ENCODE measurements around the gene DRD2.

DNA sequence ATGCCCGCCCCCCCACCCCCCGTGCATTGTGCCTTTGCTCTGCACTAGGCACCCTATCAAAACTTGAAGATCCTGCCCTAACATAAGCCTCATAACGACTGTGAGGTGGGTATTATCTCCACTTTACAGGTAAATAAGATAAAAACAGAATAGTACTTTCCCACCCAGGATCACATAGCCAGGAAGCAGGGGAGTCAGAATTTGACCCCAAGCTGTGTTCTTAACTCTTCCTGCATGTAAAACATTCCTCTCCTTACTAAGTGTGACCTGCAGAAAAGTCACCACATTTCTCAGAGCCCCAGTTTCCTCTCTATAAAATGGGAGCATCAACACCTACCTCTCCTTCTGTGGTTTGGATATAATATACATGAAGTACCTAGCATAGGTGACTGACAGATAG is 105.8 kb downstream of the DRD2 start:
- TF ChIP-seq ZNF274 (IDR thresholded peaks at IDR 0.05; ENCODE audit: low read depth, low read length) (no peak), SUZ12 (IDR thresholded peaks at IDR 0.05; ENCODE audit: extremely low read depth, insufficient read depth, insufficient read length) (no peak)
